Nephron progenitor cell (in vitro differentiated cells): ENCODE measurements around the gene SOS1.

Experiments used
- DNase-seq: peaks from one replicate; pipeline ENCODE4 v3.0.0; 2021
- H3K27ac Mint-ChIP-seq: 2 replicates; pipeline ENCODE4 v1.8.0; 2021; ENCODE audit warnings: mild to moderate bottlenecking, moderate library complexity, mixed read lengths
- H3K27me3 Mint-ChIP-seq: 2 replicates; pipeline ENCODE4 v1.8.0; 2021; ENCODE audit warnings: mild to moderate bottlenecking, low read depth, mixed read lengths; ENCODE audit not compliant: poor library complexity
- H3K36me3 Mint-ChIP-seq: 2 replicates; pipeline ENCODE4 v1.8.0; 2021; ENCODE audit warnings: low read depth, mixed read lengths
- H3K4me1 Mint-ChIP-seq: 2 replicates; pipeline ENCODE4 v1.8.0; 2021; ENCODE audit warnings: mixed read lengths
- H3K4me3 Mint-ChIP-seq: 2 replicates; pipeline ENCODE4 v1.8.0; 2021; ENCODE audit warnings: mild to moderate bottlenecking, moderate library complexity, mixed read lengths
- H3K9me3 Mint-ChIP-seq: 2 replicates; pipeline ENCODE4 v1.8.0; 2021; ENCODE audit warnings: mild to moderate bottlenecking, moderate library complexity, mixed read lengths
- TF ChIP-seq, protein P1 (sequence below): fragments of 200-600 bp; sonication (generic); IDR thresholded peaks from 2 replicates; pipeline ENCODE4 v1.5.0; 2021; ENCODE audit warnings: antibody characterized with exemption

SOS1 gene

GRCh38 chr2:39120771-39121522 lies at the start of gene SOS1:
TSS of gene SOS1 (minus strand) at chr2:39121051. CDS start at chr2:39120422, 629 bp downstream.
- H3K4me1 Mint-ChIP-seq = peaks cover 65% of the 10 kb centered on the region
- peaks cover 5% of the 10 kb centered on the region for H3K9me3 Mint-ChIP-seq
- H3K27me3 Mint-ChIP-seq = no peaks in the 10 kb centered on the region
- H3K4me3 Mint-ChIP-seq = peak within 1 kb of the TSS; percentile 90
- peak; percentile 98 for DNase-seq
- TF ChIP-seq, protein P1, sequence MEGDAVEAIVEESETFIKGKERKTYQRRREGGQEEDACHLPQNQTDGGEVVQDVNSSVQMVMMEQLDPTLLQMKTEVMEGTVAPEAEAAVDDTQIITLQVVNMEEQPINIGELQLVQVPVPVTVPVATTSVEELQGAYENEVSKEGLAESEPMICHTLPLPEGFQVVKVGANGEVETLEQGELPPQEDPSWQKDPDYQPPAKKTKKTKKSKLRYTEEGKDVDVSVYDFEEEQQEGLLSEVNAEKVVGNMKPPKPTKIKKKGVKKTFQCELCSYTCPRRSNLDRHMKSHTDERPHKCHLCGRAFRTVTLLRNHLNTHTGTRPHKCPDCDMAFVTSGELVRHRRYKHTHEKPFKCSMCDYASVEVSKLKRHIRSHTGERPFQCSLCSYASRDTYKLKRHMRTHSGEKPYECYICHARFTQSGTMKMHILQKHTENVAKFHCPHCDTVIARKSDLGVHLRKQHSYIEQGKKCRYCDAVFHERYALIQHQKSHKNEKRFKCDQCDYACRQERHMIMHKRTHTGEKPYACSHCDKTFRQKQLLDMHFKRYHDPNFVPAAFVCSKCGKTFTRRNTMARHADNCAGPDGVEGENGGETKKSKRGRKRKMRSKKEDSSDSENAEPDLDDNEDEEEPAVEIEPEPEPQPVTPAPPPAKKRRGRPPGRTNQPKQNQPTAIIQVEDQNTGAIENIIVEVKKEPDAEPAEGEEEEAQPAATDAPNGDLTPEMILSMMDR = no peak
- peak within 1 kb of the TSS; percentile 99 for H3K27ac Mint-ChIP-seq
- peaks cover 17% of the 10 kb centered on the region for H3K36me3 Mint-ChIP-seq

- TF ChIP-seq, protein P1 = no peak
- no peak overlapping the region for H3K27ac Mint-ChIP-seq
- no peak overlapping the region for H3K4me3 Mint-ChIP-seq
- peaks cover 6% of the 10 kb centered on the region for H3K27me3 Mint-ChIP-seq
- no peak for DNase-seq
- no peaks in the 10 kb centered on the region for H3K36me3 Mint-ChIP-seq
- peaks cover 10% of the 10 kb centered on the region for H3K4me1 Mint-ChIP-seq
- no peaks in the 10 kb centered on the region for H3K9me3 Mint-ChIP-seq
Measured at GRCh38 chr2:39164089-39164488, 43.2 kb upstream of the SOS1 start.

GRCh38 chr2:39160982-39161381 lies 40.1 kb upstream of the SOS1 start:
- TF ChIP-seq, protein P1 = no peak
- Mint-ChIP-seq H3K27ac (no peak overlapping the region), H3K4me1 (peaks cover 10% of the 10 kb centered on the region), H3K27me3 (peaks cover 5% of the 10 kb centered on the region), H3K4me3 (no peak overlapping the region), H3K36me3 (no peaks in the 10 kb centered on the region), H3K9me3 (no peaks in the 10 kb centered on the region)
- no peak for DNase-seq

GRCh38 chr2:39159283-39159682 lies 38.4 kb upstream of the SOS1 start:
- Mint-ChIP-seq H3K27ac (no peak overlapping the region), H3K4me1 (peaks cover 10% of the 10 kb centered on the region), H3K36me3 (no peaks in the 10 kb centered on the region), H3K27me3 (peaks cover 3% of the 10 kb centered on the region), H3K4me3 (no peak overlapping the region), H3K9me3 (no peaks in the 10 kb centered on the region)
- TF ChIP-seq, protein P1 = no peak
- no peak for DNase-seq

GRCh38 chr2:39158351-39158750 lies 37.5 kb upstream of the SOS1 start:
- Mint-ChIP-seq H3K4me3 (no peak overlapping the region), H3K27me3 (peaks cover 3% of the 10 kb centered on the region), H3K9me3 (no peaks in the 10 kb centered on the region), H3K4me1 (peaks cover 10% of the 10 kb centered on the region), H3K36me3 (no peaks in the 10 kb centered on the region), H3K27ac (peak overlapping the region; percentile 32)
- TF ChIP-seq, protein P1 = no peak
- no peak for DNase-seq

DNA sequence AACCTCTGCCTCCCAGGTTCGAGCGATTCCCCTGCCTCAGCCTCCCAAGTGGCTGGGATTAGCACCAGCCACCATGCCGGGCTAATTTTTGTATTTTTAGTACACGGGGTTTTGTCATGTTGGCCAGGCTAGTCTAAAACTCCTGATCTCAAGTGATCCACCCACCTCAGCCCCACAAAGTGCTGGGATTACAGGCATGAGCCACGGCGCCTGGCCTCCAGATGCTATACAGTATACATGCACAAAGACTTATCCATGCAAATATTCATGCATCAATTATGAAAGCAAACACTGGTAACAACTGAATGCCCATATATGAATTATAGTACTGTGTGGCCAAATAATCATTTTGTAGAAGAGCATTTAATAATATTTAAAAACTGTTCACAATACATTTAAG lies 36.0 kb upstream of the SOS1 start:
- H3K9me3 Mint-ChIP-seq = no peaks in the 10 kb centered on the region
- H3K36me3 Mint-ChIP-seq = no peaks in the 10 kb centered on the region
- peaks cover 3% of the 10 kb centered on the region for H3K27me3 Mint-ChIP-seq
- DNase-seq = no peak
- H3K4me1 Mint-ChIP-seq = peaks cover 10% of the 10 kb centered on the region
- H3K4me3 Mint-ChIP-seq = no peak overlapping the region
- H3K27ac Mint-ChIP-seq = no peak overlapping the region
- TF ChIP-seq, protein P1 = no peak
